Activated gamma-delta T cell (primary cell): ENCODE data around the gene TOR1AIP2.

Source experiments
- DNase-seq: peaks from one replicate; lab custom pipeline; 2025; lab: John Stamatoyannopoulos, UW

TOR1AIP2 gene

DNA sequence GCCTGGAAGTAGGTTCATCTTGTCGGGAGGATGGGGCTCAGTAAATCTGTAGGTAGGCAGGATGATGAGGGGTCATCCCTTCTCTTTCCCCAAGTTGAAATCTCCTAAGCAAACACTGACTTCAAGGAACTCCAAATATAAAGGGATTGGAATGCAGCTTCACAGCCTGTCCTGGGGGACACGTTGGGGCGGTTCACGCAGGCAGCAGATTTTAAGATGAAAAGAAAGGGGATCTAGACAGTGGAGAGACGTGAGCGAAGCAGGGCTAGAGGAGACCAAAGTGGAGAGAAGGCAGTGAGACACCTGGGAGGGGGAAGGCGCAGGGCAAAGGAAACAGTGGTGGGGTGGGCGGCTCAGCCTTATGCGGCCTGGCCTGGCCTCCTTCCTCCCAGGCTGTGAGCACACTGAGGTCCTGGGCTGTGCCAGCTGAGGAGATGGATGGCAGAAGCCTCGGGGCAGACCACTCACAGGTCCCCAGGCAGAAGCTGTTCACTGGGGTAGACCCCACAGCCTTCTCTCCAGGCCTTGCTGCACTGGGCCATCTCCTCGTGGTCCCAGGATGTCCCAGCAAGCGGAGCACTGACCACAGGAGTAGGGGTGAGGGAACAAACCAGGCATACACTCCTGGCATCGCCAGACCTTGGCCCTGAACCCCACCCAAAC, 51.7 kb downstream of the TOR1AIP2 start:
- DNase-seq = no peak

DNA sequence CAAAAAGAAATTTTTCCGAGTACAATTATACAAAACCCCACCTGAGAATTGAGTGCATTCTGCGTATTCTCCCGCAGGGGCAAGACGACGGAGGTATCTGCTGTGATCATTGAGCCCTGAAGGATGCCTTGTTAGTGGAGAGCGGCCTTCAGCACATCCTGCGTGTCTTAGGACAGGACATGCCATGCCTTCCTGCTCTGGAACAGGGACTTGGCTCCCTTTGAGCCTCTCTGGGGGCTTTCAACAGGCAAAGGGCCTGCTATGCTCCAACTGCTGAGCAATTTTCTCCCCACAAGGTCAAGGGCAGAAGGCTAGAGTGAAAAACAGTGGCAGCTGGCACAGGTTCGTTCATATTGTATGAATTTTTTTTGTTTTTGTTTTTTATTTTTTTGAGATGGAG, 52.4 kb downstream of the TOR1AIP2 start:
- no peak for DNase-seq

DNA sequence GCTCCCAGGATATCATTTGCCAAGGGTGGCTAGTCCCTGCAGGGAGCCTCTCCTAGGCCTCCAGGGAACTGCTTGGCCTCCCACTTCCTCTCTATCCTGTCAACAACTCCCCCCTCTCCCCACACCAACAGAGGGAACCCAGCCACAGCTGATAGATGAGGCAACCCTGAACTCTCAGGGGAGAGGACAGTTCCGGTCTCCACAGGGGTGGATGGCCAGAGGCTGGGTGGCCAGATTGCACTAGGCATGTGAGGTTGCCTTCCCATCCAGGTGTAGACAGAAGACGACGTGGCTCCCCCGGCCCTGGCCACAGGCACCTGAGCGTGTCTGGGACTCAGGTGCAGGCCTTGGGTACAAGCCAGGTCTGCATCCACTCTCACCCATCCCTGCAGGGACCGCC, 53.3 kb downstream of the TOR1AIP2 start:
- no peak for DNase-seq

DNA sequence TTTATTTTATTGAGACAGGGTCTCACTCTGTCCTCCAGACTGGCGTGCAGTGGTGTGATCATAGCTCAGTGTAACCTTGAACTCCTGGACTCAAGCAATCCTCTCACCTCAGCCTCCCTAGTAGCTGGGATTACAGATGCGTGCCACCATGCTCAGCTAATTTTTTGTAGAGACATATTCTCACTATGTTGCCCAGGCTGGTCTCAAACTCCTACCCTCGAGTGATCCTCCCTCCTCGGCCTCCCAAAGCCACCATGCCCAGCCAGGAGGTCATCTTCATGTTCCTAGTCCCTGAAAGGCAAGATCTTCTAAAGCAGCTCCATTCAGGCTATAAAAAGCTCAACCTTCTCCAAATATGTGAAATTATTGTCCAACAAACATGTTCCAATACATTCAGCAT, 53.9 kb downstream of the TOR1AIP2 start:
- no peak for DNase-seq

DNA sequence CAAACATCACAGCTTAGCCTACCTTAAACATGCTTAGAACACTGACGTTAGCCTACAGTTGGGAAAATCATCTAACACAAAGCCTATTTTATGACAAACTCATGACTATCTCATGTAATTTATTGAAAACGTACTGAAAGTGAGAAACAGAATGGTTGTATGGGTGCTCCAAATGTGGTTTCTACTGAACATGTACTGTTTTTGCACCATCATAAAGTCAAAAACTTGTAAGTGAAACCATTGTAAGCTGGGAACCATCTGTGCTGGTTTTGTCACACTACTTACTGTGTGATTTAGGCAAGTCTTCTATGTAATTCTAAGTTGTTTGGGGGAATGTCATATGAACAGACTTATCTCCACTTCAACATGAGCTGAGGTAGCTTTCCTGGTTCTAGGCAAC, 55.5 kb downstream of the TOR1AIP2 start:
- DNase-seq = no peak

DNA sequence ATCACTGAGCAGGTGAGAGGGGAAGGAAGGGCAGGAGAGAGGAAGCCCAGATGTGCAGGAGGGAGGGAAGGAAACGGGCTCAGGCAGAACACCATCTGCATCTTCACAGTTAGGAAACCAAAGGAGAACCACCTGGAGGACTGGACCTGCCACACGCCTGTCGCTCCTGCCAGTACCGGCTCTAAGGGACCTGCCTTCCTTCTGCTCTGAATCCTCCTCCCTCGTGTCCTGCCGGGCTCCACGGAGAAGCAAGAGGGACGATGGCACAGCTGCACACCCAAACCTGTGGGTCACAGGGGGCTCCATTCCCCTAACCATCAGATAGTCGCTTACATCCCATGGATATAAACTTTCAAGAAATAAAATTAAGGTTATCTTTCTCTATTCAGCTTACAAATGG, 56.1 kb downstream of the TOR1AIP2 start:
- DNase-seq = no peak

DNA sequence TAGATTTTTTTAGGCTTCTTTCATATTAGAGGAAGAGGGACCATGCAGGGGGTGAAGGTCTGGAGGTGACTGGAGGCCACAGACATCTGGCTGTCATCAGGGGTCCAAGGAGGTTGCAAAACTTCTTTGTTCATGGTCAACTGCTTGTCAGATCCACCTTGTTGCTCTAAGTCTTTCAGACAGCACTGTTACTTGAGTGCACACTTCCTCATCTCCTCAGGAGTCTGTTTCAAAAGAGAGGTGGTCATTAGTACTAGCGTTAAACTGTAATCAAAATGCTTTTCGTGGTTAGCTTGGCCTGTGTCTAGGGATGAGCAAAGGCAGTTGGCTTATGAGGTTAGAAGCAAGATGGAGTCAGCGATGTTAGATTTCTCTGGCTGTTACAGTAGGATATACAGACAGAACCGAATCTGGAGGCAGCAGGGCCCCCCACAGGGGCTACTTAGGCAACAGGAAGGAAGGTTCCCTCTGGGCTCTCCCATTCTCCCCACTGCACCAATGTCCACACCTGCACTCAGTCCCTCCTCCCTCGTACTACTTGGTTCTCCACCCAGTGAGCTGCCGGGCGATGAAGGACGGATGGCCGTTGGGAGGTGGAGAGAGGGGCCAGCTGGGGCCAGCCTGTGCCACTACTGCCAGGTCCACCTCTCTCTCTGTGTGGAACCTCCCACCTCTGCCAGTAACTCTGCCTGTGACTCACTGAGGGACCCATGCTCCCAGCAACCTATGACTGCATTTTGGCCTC, 57.2 kb downstream of the TOR1AIP2 start:
- no peak for DNase-seq

DNA sequence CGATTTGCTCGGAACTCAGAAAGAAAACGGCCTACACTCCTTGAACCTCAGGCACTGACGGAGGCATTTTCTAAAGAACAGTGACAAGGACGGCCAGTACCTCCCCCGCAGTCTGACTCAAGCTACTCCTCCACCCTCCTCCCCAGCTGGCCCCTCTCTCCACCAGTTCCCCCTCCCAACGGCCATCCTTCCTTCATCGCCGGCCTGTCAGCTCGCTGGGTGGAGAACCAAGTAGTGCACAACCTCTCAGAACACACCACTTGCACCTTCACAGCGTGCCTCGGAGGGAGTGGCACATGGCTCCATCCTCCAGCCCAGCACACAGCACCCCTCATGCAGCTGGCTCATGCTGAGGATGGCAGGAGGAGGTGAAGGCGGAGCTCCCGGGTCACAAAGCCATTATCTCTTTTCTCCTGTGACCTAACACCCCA, 58.8 kb downstream of the TOR1AIP2 start:
- no peak for DNase-seq

DNA sequence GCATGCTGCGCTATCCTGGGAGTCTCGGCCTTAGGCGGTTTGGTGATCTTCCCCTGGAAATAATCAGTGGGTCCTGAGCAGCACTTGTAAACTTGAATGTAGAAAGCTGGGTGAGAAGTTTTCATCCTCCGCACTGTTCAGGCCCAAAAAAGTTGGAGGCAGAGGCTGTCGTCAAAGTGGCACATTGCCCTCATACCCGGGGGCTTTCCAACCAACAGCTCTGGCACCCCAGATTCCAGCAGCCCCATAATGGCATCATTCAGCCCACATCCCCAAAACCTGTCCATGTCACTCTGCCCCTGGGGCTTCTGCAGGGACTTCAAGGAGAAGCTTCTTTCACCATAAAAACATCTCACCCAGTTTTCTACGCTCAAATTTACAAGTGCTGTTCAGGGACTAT, 59.3 kb downstream of the TOR1AIP2 start:
- no peak for DNase-seq

DNA sequence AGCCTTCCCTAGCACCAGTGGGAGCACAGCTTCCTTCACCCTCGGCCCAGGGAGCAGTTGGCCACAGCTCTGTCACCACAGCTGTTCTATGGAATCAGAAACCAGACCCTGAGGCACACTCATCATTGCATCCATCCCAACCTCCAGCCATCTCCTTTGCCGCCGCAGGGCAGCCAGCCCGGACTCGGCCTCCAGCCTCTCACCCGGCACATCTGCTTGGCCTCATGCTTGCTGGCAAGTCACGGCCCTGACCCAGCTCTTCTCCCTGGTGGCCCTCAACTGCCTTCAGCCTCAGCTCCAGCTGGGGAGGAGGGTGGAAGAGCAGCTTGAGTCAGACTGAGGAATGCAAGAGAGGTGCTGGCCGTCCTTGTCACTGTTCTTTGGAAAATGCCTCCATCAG, 59.8 kb downstream of the TOR1AIP2 start:
- DNase-seq = no peak

DNA sequence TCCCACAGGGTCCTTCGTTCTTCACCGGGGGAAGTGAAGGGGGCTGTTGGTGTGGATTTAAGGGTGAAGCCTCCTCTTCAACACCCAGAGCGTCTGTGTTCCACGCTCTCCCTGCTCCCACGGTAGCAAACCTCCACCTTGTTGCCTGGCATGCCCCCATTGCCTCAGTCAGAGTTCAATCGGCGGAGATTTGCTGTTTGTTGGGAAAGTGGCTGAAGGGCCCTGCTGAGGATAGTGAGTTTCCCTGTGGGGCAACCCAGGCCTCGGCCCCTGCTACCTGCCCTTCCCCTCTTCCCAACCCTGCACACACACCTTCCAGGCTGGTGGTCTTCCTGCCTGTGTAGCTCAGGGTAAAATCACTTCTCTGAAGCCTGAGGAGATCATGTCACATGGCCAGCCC, 60.5 kb downstream of the TOR1AIP2 start:
- DNase-seq = no peak

DNA sequence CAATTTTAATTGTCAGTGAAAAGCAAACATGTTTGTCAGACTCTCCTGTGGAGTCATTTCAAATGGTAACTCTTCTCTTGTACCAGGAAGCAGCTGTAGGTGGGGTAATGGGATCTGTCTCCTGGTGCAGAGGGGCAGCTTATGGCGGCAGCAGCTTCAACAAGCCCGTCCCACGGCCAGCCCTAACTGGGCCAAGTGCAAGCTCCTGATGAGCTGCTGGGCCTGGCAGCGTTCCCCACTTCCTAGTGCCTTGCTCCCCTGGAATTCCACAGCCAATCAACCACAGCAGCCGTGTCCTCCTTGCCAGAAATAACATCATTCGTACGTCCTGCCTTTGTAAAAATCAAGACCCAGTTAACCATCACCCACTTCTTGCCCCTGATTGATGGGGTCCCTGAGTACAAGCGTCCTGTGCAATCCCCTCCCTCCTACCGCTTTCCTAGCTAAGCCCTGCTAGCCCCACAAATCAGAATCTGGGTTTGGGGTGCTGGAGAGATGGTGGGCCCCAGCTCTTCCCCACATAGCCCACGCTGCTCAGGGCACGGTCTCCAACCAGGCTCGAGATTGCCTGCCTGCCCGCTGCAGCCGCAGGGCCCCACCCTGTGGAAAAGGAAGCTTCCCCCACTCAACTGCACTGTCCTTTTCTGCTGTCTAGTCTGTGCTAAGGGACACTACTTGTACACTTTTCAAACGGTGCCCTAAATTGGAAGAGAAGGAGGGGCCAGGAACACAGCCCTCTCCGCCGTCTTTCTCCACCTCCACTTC, 61.2 kb downstream of the TOR1AIP2 start:
- DNase-seq = no peak

DNA sequence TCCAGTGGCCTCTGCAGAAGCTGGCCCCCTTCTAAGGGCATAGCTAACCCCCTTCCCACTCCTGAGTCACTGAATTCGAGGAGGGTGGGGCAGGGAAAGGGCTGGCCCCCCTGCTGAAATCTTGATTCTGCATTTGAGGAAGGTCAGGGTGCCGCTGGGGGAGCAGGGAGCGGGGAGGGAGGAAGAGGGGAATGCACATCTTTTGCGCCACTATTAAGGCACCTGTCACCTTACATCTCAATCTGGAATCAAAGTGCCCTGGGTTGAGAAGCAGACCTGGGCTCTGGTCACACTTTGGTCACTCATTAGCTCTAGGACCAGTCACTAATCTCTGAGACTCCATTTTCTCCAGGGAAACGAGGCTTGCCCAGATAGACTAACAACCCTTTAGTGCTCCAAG, 62.0 kb downstream of the TOR1AIP2 start:
- DNase-seq = no peak

DNA sequence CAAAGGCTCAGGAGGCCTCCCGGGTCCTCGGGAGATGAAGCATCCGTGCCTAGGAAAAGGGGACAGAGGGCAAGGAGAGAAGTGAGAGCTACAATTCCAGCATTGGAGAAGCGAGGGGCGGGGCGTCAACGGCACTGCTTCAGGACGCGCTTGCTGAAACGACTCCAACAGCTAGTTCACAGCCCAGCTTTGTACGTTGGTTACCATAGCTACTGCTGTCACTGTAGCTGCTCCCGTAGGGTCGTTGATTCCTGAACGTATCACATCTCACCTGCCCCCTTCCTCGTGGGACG, 63.1 kb downstream of the TOR1AIP2 start:
- no peak for DNase-seq

DNA sequence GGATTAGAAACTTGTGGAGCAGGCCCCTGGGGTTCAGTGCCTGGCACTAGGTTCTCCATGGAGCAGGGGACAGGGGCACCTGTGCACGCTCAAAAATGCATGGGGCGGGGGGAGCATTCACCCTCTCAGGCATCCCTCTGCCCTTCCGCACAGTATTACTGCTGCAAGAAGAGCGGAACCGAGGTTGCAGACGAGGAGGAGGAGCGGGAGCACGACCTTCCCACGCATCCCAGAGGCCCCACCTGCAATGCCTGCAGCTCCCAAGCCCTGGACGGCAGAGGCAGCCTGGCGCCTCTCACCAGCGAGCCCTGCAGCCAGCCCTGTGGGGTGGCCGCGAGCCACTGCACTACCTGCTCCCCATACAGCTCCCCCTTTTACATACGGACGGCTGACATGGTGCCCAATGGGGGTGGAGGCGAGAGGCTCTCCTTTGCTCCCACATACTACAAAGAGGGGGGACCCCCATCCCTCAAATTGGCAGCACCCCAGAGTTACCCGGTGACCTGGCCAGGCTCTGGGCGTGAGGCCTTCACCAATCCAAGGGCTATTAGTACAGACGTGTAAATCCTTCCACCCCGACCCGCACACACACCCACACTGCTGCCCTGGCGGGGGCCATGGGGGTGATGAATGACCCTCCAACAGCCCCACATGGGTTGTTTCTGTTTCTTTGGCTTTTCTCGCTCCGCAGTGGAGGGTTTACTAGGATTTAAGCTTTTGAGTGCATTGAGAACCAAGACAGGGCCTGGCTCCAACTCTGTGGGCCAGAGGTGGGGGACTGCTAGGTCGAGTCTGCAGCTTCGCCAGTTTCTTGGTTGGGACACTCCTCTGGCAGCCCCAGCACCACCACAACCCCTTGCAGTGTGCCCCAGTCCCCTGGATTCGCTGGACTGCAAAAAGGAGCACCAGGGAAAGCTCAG, 63.7 kb downstream of the TOR1AIP2 start:
- DNase-seq = no peak

DNA sequence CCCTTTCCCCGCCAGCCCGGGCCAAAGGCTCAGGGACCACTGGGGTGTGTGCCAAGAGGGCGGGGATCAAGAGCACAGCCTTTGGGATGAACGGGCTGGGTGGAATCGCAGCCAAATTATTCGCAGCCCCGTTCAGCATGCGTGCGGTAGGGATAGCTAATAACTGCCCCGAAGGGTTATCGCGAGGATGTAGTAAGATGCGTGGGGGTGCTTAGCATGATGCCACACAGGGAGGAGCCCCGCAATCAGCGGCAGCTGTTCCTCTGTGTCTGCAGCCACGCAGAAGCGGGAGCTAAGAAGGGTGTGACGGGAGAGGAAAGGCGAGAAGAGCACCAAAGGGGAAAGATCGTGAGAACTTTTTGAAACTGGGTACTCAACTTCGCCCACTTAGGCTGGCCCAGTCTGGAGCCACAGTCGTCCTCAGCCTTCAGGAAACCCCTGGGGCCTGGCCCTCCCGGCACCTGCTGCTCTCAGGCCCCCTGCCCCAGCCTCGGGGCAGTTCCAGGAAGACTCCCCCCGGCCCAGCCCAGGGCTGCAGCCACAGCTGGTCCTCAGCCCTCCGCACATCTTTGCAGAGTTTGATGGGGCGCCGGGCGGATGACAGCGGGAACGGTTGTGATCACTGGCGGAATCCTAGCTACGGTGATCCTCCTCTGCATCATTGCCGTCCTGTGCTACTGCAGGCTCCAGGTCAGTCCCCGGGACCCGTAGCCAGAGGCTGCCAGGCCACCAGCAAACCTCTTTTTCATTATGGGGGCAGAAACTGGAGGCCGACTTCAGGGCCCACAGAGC, 64.9 kb downstream of the TOR1AIP2 start:
- DNase-seq = no peak

DNA sequence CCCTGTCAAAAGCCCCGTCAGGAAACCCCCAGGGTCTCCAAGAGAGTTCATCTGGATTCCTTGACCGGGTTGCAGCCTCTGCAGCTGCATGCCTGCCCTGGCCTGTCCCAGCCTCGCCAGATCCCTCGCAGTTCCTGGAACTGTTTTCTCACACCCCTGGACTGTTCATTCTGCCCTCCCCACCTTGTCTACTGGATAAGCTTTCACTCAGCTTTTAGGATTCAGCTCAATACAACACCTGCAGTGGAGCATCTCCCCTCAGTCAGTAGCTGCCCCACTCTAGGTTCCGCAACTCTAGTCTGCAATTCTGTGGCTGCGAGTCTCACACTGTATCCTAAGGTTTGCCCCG, 67.3 kb downstream of the TOR1AIP2 start:
- no peak for DNase-seq

DNA sequence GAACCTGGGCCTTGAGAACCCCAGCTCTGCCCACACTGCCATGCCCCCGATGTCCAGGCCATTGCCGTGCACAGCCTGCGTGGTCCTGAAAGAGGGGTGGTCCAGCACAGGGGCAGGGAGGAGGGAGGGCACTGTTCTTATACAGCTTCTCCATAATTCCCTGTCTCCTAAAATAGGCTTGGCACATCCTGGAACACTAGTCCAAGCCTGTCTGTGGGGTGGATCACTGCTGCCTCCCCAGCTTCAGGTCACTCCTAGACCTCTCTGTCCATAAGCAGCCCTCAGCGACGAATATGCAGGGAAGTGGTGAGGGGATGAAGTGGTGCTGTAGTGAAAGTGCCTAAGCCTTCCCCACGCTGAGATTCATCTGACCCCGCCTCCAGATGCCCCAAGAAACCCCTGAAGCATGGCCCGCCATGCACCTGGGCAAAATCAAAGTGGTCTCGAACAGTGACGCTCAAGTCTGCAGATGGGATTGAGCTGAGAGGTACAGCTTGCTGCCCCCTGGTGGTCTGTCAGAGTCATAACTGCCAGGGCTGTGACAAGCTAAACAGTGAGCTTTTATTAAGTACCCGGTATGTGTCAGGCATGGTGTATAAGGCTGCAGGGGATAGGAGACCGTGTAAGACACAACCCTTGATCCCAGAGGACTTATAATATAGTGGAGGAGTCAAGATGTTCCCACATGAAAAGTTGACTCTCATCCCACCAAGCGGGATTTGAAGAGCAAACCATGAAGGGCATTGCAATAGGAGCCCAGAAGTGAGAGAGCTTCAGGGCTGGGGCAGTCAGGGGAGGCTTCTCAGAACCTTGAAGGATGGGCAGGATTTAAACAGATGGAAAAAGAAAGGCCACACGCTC, 67.9 kb downstream of the TOR1AIP2 start:
- no peak for DNase-seq

DNA sequence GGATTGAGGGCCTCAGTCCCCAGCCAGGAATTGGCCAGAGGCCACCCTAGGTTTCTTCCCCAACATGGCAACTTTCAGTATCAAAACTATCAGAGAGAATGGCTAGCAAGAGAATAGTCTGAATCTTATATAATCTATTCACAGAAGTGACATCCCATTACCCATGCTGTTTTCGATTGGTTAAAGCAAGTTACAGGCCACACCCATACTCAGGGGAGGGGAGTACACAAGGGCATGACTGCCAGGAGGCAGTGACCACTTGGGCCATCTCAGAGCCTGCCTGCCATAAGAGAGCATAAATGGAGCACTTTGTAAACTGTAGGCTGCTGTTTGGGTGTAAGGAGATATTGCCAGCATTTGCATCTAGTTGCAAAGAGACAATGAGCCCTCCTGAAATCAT, 69.1 kb downstream of the TOR1AIP2 start:
- no peak for DNase-seq

DNA sequence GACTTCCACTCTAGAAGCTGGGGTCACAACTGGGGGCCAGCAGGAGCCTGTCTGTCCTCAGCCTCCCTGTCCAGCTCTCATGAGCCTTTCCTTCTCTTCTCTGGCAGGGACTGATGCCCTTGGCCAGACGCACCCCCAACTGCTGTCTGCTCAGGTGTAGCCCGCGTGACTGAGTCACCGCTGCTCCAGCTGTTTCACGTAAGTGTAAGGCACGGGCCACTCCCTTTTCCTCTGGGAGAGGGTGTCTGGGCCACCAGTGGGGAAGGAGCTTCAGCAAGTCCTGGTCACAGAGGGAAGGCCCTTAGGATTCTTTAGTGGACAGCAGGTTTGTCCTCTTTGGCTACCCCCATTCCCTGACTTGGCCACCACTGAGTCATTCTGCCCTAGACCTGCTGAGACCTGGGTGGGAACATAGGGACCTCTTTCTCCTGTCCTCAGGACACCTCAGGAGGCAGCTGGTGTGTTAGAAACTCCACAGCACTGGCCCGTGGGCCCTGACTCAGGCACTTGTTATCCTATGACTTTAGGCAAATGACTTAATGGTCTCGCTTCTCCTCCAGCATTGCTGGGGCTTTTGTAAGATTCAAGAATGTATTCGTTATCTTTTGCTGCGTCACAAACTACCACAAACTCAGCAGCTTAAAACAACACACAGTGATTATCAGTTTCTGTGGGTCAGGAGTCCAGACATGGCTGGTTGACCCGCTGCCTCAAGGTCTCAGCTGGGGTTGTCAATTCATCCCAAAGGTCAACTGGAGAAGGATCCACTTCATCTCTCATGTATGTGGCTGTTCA, 69.7 kb downstream of the TOR1AIP2 start:
- DNase-seq = no peak
